Spleen (tissue), 11 donors: ENCODE data around the gene FNBP1. TPM values are rescaled to one million over a fixed set of nuclear protein-coding genes. Genes with fewer than 3 reads are reported as not detected.

Source experiments
- DNase-seq: peaks from one replicate; pipeline ENCODE4 v3.0.0-alpha.2; 2020
- H3K27ac ChIP-seq, 8 donors: fragments of 200-600 bp; sonication (generic) in 7 of 8; 1 replicate in 4 of 8; 2 replicates in 4 of 8; pipeline versions ENCODE4 v1.5.0 to v1.8.0; 2016 to 2021; ENCODE audit warnings: inconsistent platforms in 4 of 8, mild to moderate bottlenecking in 4 of 8, moderate library complexity in 1 of 8
- H3K27me3 ChIP-seq, 7 donors: fragments of 200-600 bp; sonication (generic) in 6 of 7; replicated peaks in 1 of 7; 1 replicate in 4 of 7; 2 replicates in 3 of 7; pipeline versions ENCODE4 v1.5.0 to v1.8.0; 2016 to 2021; ENCODE audit warnings: inconsistent platforms in 3 of 7, mild to moderate bottlenecking in 1 of 7
- H3K36me3 ChIP-seq, 6 donors: fragments of 200-600 bp; sonication (generic) in 5 of 6; 1 replicate in 4 of 6; 2 replicates in 2 of 6; pipeline versions ENCODE4 v1.5.0 to v1.8.0; 2016 to 2021; ENCODE audit warnings: inconsistent platforms in 2 of 6
- H3K4me1 ChIP-seq, 6 donors: fragments of 200-600 bp; sonication (generic) in 5 of 6; 1 replicate in 3 of 6; 2 replicates in 3 of 6; pipeline versions ENCODE4 v1.5.0 to v1.8.0; 2016 to 2021; ENCODE audit warnings: inconsistent platforms in 3 of 6
- H3K4me3 ChIP-seq, 8 donors: fragments of 200-600 bp; sonication (generic) in 7 of 8; 1 replicate in 4 of 8; 2 replicates in 4 of 8; pipeline versions ENCODE4 v1.5.0 to v1.8.0; 2016 to 2021; ENCODE audit warnings: inconsistent platforms in 4 of 8, mild to moderate bottlenecking in 4 of 8, moderate library complexity in 2 of 8
- H3K9me3 ChIP-seq, 8 donors: fragments of 200-600 bp; sonication (generic) in 7 of 8; 1 replicate in 4 of 8; 2 replicates in 4 of 8; pipeline versions ENCODE4 v1.5.0 to v1.8.0; 2016 to 2021; ENCODE audit warnings: inconsistent platforms in 4 of 8
- POLR2A ChIP-seq, 3 donors: fragments of 450-650 bp; IDR thresholded peaks; one replicate each; pipeline ENCODE4 v1.5.1; 2017; ENCODE audit warnings: antibody characterized with exemption in 3 of 3, mild to moderate bottlenecking in 1 of 3
- POLR2AphosphoS5 ChIP-seq, 3 donors: sonication (generic); formaldehyde crosslinking; IDR thresholded peaks; one replicate each; pipeline ENCODE4 v1.5.1; 2017; ENCODE audit warnings: antibody characterized with exemption in 3 of 3
- WGBS, 5 donors: extraction: QIAGEN DNeasy Blood & Tissue Kit in 3 of 5; methylation state at CpG; one replicate each; pipeline versions ENCODE4 v1.1.5 to v1.1.7; 2013 to 2018; 5-methylcytosine and 5-hydroxymethylcytosine counted together
- intact Hi-C: fragments of 100-400 bp; cut with DNase I; formaldehyde crosslinking; loops from one replicate; pipeline ENCODE4 v1.15.0; 2023; ENCODE audit warnings: low total_unique reads
- polyA plus RNA-seq, 3 donors: library from polyadenylated mRNA; stranded (reverse); fragments of 200-250 nt; gene quantifications; one replicate each; pipeline ENCODE4 v1.2.1, GENCODE V29; 2013
- total RNA-seq, 7 donors: library from RNA; depleted of rRNA in 3 of 7; stranded (reverse); fragments of >200 nt in 3 of 7; fragmentation: NEBNext Ultra II Directional in 4 of 7; extraction: Animal tissue kit (Norgen Biotek cat#: 25700) in 4 of 7; gene quantifications; one replicate each; pipeline versions ENCODE4 v1.1.0 to v1.2.1, GENCODE V29; 2016 to 2021
- TF ChIP-seq, protein P1 (sequence below), 11 experiments: fragments of 200-600 bp in 7 of 11; fragments of 450-650 bp in 4 of 11; sonication (generic) in 4 of 11; IDR thresholded peaks in 8 of 11; conservative IDR thresholded peaks in 3 of 11; 1 replicate in 7 of 11; 2 replicates in 4 of 11; pipeline versions ENCODE4 v1.4.0 to v1.8.0; 2016 to 2021; ENCODE audit warnings: antibody characterized with exemption in 11 of 11, inconsistent platforms in 4 of 11, mild to moderate bottlenecking in 1 of 11
- donor health status: healthy with polysubstance abuse.
- donor health status: DM: no; HTN: no; CAD: no; lungs with moderate emphysema.
- donor health status: DM: no; HTN: no; CAD: no.
- donor health status: Bipolar disorder and iron deficiency.
- donor health status: healthy.
- donor health status: DM: no; HTN: no; CAD: no.
- donor health status: DM: yes; HTN: yes; CAD: no.

The FNBP1 gene
- total and polyA plus RNA-seq, 10 donors: 40.6 to 156 (median 146) TPM

DNA sequence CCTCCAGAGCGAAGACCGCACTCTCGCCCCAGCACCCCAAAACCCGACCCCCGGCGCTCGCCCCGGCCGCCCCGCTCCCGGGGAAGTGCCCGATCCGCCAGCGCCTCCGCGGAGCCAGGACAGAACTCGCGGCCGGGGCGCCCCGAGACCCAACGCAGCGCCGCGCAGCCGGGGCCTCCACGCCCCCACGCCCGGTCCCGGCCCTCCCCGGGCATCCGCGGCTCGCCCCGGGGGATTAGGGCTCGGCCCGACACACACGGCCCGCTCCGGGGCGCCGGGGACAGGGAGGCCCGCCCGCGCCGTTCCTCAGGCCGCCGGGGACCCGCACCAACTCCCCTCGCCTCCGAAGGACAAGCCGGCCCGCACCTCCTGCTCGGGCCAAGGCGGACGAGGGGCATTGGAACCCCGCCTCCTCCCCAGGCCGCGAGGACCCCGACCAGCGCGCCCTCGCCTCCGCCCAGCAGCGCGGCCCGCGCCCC is 544 bp downstream of the FNBP1 start:
- Histone ChIP-seq H3K9me3 (no peaks in the 10 kb centered on the region), H3K36me3 (no peaks in the 10 kb centered on the region), H3K4me3 (peak overlapping the region; percentile 72 to 92 (median 78)), H3K4me1 (peaks cover 25 to 87% (median 68%) of the 10 kb centered on the region in 6 donors), H3K27me3 (no peaks in the 10 kb centered on the region), H3K27ac (peak overlapping the region; percentile 87 to 99 (median 98))
- peak; percentile 92 for DNase-seq
- no peak for TF ChIP-seq POLR2A (IDR thresholded peaks at IDR 0.05)
- no peak for TF ChIP-seq POLR2AphosphoS5 (IDR thresholded peaks at IDR 0.05)
- TF ChIP-seq, protein P1, sequence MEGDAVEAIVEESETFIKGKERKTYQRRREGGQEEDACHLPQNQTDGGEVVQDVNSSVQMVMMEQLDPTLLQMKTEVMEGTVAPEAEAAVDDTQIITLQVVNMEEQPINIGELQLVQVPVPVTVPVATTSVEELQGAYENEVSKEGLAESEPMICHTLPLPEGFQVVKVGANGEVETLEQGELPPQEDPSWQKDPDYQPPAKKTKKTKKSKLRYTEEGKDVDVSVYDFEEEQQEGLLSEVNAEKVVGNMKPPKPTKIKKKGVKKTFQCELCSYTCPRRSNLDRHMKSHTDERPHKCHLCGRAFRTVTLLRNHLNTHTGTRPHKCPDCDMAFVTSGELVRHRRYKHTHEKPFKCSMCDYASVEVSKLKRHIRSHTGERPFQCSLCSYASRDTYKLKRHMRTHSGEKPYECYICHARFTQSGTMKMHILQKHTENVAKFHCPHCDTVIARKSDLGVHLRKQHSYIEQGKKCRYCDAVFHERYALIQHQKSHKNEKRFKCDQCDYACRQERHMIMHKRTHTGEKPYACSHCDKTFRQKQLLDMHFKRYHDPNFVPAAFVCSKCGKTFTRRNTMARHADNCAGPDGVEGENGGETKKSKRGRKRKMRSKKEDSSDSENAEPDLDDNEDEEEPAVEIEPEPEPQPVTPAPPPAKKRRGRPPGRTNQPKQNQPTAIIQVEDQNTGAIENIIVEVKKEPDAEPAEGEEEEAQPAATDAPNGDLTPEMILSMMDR (IDR thresholded peaks at IDR 0.05 in 8 of 11, conservative IDR thresholded peaks at IDR 0.05 in 3 of 11): no peak
- WGBS, 5 donors: 0 to 1% (median 1%) methylated on average over 21 to 68 of the region's 68 CpGs
- intact Hi-C loops: loop anchor here (5.0 kb wide), 1 partner anchor 155 kb away; no protein-coding TSS in a partner anchor

DNA sequence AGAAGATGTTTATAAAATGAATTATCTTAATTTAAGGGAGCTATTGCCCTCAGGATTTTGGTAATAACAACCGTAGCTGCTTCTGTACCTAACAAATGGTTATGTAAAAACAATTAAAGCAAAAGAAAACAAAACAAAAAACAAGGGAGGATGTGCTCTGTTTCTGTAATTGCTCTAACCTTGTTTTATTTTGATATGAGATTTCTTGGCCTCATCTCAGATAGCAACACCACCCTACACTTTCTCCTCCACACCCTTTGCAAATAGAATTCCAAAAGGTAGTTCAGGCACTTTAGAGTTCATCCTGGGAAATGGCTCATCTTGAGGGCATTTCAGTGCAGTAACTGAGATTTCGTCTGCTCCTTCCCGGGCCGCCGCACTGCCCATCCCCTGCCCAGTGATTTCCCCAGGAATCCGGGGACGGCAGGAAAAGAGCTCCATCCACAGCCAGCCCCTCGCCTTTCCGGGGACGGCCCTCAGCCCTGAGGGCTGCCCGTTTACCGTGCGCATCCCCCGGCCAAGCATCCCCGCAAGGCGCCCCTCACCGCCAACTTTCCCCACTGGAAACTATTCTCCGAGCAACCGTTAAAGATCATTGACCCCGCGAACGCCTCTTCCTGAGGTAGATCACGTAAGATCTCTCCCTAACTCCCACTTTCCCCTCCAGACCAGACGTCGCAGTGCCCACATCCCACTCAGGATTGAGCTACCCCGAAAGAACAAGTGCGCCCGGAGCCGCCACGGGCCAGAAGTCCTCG is 1.2 kb downstream of the FNBP1 start:
- H3K4me3 ChIP-seq: peak overlapping the region; percentile 72 to 92 (median 78)
- TF ChIP-seq, protein P1 (IDR thresholded peaks at IDR 0.05 in 8 of 11, conservative IDR thresholded peaks at IDR 0.05 in 3 of 11): no peak
- TF ChIP-seq POLR2A (IDR thresholded peaks at IDR 0.05) (no peak), POLR2AphosphoS5 (IDR thresholded peaks at IDR 0.05) (peak; percentile 11 to 66 (median 39))
- H3K27ac ChIP-seq: peak overlapping the region; percentile 87 to 99 (median 98)
- H3K27me3 ChIP-seq: no peaks in the 10 kb centered on the region
- DNase-seq: peak; percentile 82
- H3K9me3 ChIP-seq: no peaks in the 10 kb centered on the region
- intact Hi-C loops: loop anchor here (5.0 kb wide), 1 partner anchor 155 kb away; no protein-coding TSS in a partner anchor
- no peaks in the 10 kb centered on the region for H3K36me3 ChIP-seq
- WGBS, 5 donors: 0 to 2% (median 1%) methylated on average over 27 to 31 of the region's 31 CpGs
- peaks cover 25 to 88% (median 75%) of the 10 kb centered on the region in 6 donors for H3K4me1 ChIP-seq

DNA sequence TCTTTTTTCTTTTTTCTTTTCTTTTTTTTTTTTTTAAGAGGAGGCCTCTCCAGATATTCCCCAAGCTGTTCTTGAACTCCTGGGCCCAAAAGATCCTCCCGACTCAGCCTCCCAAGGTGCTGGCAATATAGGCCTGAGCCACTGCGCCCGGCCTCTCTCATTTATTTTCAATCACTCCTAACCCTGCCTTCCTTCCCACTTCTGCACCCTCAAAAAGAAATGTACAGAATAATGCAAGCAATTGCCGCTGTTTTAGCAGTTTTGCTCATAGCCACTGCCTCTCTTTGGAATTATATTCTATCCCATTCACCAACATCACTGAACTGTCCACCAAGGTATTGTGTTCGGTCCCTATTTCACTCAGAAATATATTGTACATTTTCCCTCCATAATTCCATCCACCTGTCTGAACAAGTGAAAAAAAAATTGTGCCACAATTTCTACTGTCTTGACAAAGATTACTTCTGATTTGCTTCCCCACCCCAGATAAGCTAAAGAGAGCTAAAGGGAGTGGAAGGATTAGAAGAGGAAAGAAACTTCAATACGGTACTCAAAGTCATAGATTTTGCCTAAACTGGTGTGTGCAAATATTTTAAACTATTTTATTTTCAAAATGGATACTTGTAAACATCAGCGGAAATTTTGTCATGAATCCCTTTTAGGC is 1.9 kb downstream of the FNBP1 start:
- TF ChIP-seq POLR2AphosphoS5 (IDR thresholded peaks at IDR 0.05) (no peak), POLR2A (IDR thresholded peaks at IDR 0.05) (no peak)
- TF ChIP-seq, protein P1 (IDR thresholded peaks at IDR 0.05 in 8 of 11, conservative IDR thresholded peaks at IDR 0.05 in 3 of 11): no peak
- Histone ChIP-seq H3K4me3 (peak overlapping the region; percentile 72 to 92 (median 78)), H3K4me1 (peaks cover 29 to 88% (median 80%) of the 10 kb centered on the region in 6 donors), H3K27me3 (no peaks in the 10 kb centered on the region), H3K9me3 (no peaks in the 10 kb centered on the region), H3K27ac (peak overlapping the region; percentile 87 to 99 (median 98)), H3K36me3 (no peaks in the 10 kb centered on the region)
- DNase-seq: no peak
- intact Hi-C loops: loop anchor here (5.0 kb wide), 1 partner anchor 154 kb away; no protein-coding TSS in a partner anchor
- 21 to 36% (median 30%) methylated on average over 7 of the region's 7 CpGs for whole genome bisulfite sequencing, 5 donors
